Fibroblast of lung (primary cell): Measurements from ENCODE around the gene PROM2. TPM values are rescaled to one million over a fixed set of nuclear protein-coding genes. Genes with fewer than 3 reads are reported as not detected.

ENCODE experiments used
- DNase-seq, 2 donors: peaks; one replicate each; pipeline versions ENCODE4 v3.0.0 to v3.0.0-alpha.2; 2010; ENCODE audit warnings: low read depth in 2 of 2
- H2AFZ ChIP-seq: 2 replicates; pipeline ENCODE4 v1.5.1; 2012; ENCODE audit warnings: low read length, control low read depth, inconsistent platforms
- H3K27ac ChIP-seq: 2 replicates; pipeline ENCODE4 v1.5.1; 2011; ENCODE audit warnings: low read length, control low read depth; ENCODE audit not compliant: insufficient read depth
- H3K27me3 ChIP-seq: 2 replicates; pipeline ENCODE4 v1.5.1; 2011; ENCODE audit warnings: mild to moderate bottlenecking, low read length; ENCODE audit not compliant: control insufficient read depth, insufficient read depth
- H3K36me3 ChIP-seq: 2 replicates; pipeline ENCODE4 v1.5.1; 2011; ENCODE audit warnings: low read length; ENCODE audit not compliant: control insufficient read depth, insufficient read depth
- H3K4me1 ChIP-seq: 2 replicates; pipeline ENCODE4 v1.5.1; 2011; ENCODE audit warnings: low read length; ENCODE audit not compliant: control insufficient read depth, insufficient read depth; ENCODE audit errors: extremely low read depth
- H3K4me2 ChIP-seq: 2 replicates; pipeline ENCODE4 v1.5.1; 2011; ENCODE audit warnings: low read length, control low read depth; ENCODE audit not compliant: insufficient read depth; ENCODE audit errors: extremely low read depth
- H3K4me3 ChIP-seq, 4 experiments: fragments of 200-600 bp in 1 of 4; sonication (generic) in 1 of 4; replicated peaks in 1 of 4; 2 replicates each; pipeline ENCODE4 v1.5.1; 2011 to 2016; ENCODE audit warnings: low read length in 4 of 4, low read depth in 3 of 4, mild to moderate bottlenecking in 3 of 4, control low read depth in 2 of 4, inconsistent platforms in 1 of 4, mixed read lengths in 1 of 4; ENCODE audit not compliant: insufficient read depth in 1 of 4; ENCODE audit errors: control extremely low read depth in 1 of 4
- H3K79me2 ChIP-seq: 2 replicates; pipeline ENCODE4 v1.5.1; 2012; ENCODE audit warnings: mild to moderate bottlenecking, low read length, inconsistent platforms; ENCODE audit not compliant: control insufficient read depth, insufficient read depth
- H3K9ac ChIP-seq: 2 replicates; pipeline ENCODE4 v1.5.1; 2011; ENCODE audit warnings: mild to moderate bottlenecking, low read length, control low read depth; ENCODE audit not compliant: insufficient read depth
- H3K9me3 ChIP-seq: 2 replicates; pipeline ENCODE4 v1.5.1; 2012; ENCODE audit warnings: low read depth, low read length; ENCODE audit not compliant: control insufficient read depth, insufficient read depth
- H4K20me1 ChIP-seq: 2 replicates; pipeline ENCODE4 v1.5.1; 2011; ENCODE audit warnings: low read length; ENCODE audit not compliant: control insufficient read depth, insufficient read depth; ENCODE audit errors: extremely low read depth
- EZH2 ChIP-seq: IDR thresholded peaks from 2 replicates; pipeline ENCODE4 v1.5.1; 2012; ENCODE audit warnings: low read length, control low read depth, mild to moderate bottlenecking; ENCODE audit errors: missing control alignments
- polyA plus RNA-seq, 2 donors: library from polyadenylated mRNA; depleted of rRNA in 1 of 2; stranded (reverse) in 1 of 2; unstranded in 1 of 2; fragments of >200 nt; gene quantifications; 2 replicates each; pipeline ENCODE4 v1.2.1, GENCODE V29; 2011 to 2012; ENCODE audit warnings: missing spikeins in 1 of 2
- total RNA-seq: library from RNA; depleted of rRNA; stranded (reverse); fragments of >200 nt; gene quantifications from 2 replicates; pipeline ENCODE4 v1.2.1, GENCODE V29; 2014
- TF ChIP-seq, protein P1 (sequence below), 2 donors: IDR thresholded peaks in 1 of 2; conservative IDR thresholded peaks in 1 of 2; 1 replicate in 1 of 2; 2 replicates in 1 of 2; pipeline ENCODE4 v1.5.1; 2011 to 2012; ENCODE audit warnings: low read length in 2 of 2, control low read depth in 1 of 2, inconsistent platforms in 1 of 2, low read depth in 1 of 2, mild to moderate bottlenecking in 1 of 2

PROM2 gene
- total and polyA plus RNA-seq, 2 donors (not counting 1 experiment from before 2014, with no cell fraction given), result 0.05 to 0.33 TPM

DNA sequence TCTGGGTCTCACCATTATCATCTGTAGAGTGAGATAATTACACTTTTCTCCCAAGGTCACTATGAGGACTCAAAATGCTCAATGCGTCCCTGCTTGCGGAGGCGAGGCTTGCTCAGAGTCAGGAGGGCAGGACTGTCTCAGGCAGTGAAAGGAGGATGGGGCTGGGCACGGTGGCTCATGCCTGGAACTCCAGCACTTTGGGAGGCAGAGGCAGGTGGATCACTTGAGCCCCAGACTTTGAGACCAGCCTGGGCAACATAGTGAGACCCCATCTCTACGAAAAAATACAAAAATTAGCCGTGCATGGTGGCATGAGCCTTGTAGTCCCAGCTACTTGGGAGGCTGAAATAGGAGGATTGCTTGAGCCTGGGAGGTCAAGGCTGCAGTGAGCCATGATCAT is 21.1 kb downstream of the PROM2 start:
- DNase-seq, result no peak
- Histone ChIP-seq H3K27ac (no peak overlapping the region), H3K4me1 (no peaks in the 10 kb centered on the region), H3K36me3 (no peaks in the 10 kb centered on the region), H3K9ac (no peak overlapping the region), H3K79me2 (no peaks in the 10 kb centered on the region), H3K27me3 (no peaks in the 10 kb centered on the region), H3K9me3 (no peaks in the 10 kb centered on the region), H3K4me2 (no peak overlapping the region), H2AFZ (no peak overlapping the region), H4K20me1 (no peaks in the 10 kb centered on the region), H3K4me3 (no peak overlapping the region)
- TF ChIP-seq EZH2, result no peak
- TF ChIP-seq, protein P1, sequence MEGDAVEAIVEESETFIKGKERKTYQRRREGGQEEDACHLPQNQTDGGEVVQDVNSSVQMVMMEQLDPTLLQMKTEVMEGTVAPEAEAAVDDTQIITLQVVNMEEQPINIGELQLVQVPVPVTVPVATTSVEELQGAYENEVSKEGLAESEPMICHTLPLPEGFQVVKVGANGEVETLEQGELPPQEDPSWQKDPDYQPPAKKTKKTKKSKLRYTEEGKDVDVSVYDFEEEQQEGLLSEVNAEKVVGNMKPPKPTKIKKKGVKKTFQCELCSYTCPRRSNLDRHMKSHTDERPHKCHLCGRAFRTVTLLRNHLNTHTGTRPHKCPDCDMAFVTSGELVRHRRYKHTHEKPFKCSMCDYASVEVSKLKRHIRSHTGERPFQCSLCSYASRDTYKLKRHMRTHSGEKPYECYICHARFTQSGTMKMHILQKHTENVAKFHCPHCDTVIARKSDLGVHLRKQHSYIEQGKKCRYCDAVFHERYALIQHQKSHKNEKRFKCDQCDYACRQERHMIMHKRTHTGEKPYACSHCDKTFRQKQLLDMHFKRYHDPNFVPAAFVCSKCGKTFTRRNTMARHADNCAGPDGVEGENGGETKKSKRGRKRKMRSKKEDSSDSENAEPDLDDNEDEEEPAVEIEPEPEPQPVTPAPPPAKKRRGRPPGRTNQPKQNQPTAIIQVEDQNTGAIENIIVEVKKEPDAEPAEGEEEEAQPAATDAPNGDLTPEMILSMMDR (conservative IDR thresholded peaks at IDR 0.05 in 1 of 2, IDR thresholded peaks at IDR 0.05 in 1 of 2; ENCODE audit: low read depth in 1 of 2, low read length in 2 of 2), result no peak

DNA sequence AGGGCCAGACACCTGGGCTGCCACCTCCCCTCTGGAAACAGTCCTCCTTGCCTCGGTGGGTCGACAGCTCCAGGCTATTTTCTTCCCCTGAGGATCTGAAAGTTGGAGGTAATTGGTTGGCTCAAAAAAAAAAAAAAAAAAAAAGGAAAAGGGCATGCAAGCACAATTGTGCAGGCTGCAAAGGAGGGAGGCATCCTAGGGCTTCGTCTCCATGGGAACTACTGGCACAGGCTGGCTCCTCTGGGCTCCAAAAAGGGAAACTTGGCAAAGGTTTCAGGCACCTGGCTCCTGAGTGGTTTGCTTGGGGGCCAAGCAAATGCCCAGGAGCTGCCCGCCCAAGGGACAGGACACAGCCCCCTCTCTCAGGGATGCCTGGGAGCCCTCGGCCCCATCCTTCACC is 21.8 kb downstream of the PROM2 start:
- Histone ChIP-seq H3K9ac (no peak overlapping the region), H3K4me3 (no peak overlapping the region), H3K79me2 (no peaks in the 10 kb centered on the region), H3K4me1 (no peaks in the 10 kb centered on the region), H3K36me3 (no peaks in the 10 kb centered on the region), H3K9me3 (no peaks in the 10 kb centered on the region), H3K27me3 (no peaks in the 10 kb centered on the region), H3K27ac (no peak overlapping the region), H2AFZ (no peak overlapping the region), H4K20me1 (no peaks in the 10 kb centered on the region), H3K4me2 (no peak overlapping the region)
- DNase-seq, result no peak
- no peak for TF ChIP-seq EZH2
- TF ChIP-seq, protein P1 (conservative IDR thresholded peaks at IDR 0.05 in 1 of 2, IDR thresholded peaks at IDR 0.05 in 1 of 2; ENCODE audit: low read depth in 1 of 2, low read length in 2 of 2), result no peak

- DNase-seq, result peak; percentile 18 to 34
- H3K27me3 ChIP-seq, result no peaks in the 10 kb centered on the region
- H3K27ac ChIP-seq, result no peak within 1 kb of the TSS
- no peak within 1 kb of the TSS for H3K4me2 ChIP-seq
- no peaks in the 10 kb centered on the region for H3K79me2 ChIP-seq
- no peak within 1 kb of the TSS for H3K9ac ChIP-seq
- H3K4me3 ChIP-seq, result no peak within 1 kb of the TSS
- no peaks in the 10 kb centered on the region for H4K20me1 ChIP-seq
- no peak within 1 kb of the TSS for H2AFZ ChIP-seq
- H3K36me3 ChIP-seq, result no peaks in the 10 kb centered on the region
- TF ChIP-seq EZH2, result no peak
- TF ChIP-seq, protein P1 (conservative IDR thresholded peaks at IDR 0.05 in 1 of 2, IDR thresholded peaks at IDR 0.05 in 1 of 2; ENCODE audit: low read depth in 1 of 2, low read length in 2 of 2), result no peak
- H3K9me3 ChIP-seq, result no peaks in the 10 kb centered on the region
- no peaks in the 10 kb centered on the region for H3K4me1 ChIP-seq
Observed at GRCh38 chr2:95296880-95297487, 22.7 kb downstream of the PROM2 start, which contains the start of gene KCNIP3. TSS of gene KCNIP3 (plus strand) at chr2:95297347. CDS start at chr2:95297439, 92 bp downstream.
